Measurements from ENCODE around the gene GLYR1. TPM values are rescaled to one million over a fixed set of nuclear protein-coding genes. Genes with fewer than 3 reads are reported as not detected.

GLYR1 gene
- total RNA-seq, 1 experiment from 2014 or later: 111 TPM

DNA sequence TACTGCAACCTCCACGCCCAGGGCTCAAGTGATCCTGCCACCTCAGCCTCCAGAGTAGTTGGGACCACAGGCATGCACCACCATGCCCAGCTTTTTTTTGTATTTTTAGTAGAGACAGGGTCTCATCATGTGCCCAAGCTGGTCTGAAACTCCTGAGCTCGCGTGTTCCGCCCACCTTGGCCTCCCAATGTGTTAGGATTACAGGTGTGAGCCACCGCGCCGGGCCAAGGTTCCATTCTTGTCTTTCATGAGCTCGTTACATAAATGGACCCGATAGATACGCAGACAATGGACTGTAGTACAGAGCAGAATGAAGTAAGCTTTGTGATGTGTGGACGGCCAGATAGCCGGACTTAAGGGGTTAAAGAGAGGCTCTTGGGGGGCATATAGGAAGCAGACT, 19.5 kb upstream of the GLYR1 start:
- H3K27ac ChIP-seq (ENCODE audit: low read length): no peak overlapping the region
- no TSS peak for BruUV-seq (replicated peaks)
- ChIA-PET CTCF (interaction anchor here (0.6 kb wide), 1 partner anchor 15 kb away, joined by 4 read pairs; no protein-coding TSS in a partner anchor), POLR2A (no interaction called here)
- ATAC-seq: no peak
- H3K36me3 ChIP-seq (ENCODE audit: control insufficient read depth, insufficient read depth, low read length): peaks cover 10% of the 10 kb centered on the region
- TF ChIP-seq SIN3A (IDR thresholded peaks at IDR 0.05; ENCODE audit: borderline replicate concordance, insufficient read depth, low read depth, low read length): no peak
- TF ChIP-seq REST (IDR thresholded peaks at IDR 0.05; ENCODE audit: insufficient read depth in 1 of 2, low read depth in 2 of 2, low read length in 1 of 2): no peak
- TF ChIP-seq POLR2AphosphoS5 (IDR thresholded peaks at IDR 0.05; ENCODE audit: low read depth, low read length): no peak
- no peak for TF ChIP-seq CTCF (IDR thresholded peaks at IDR 0.05)
- TF ChIP-seq TCF7L2 (IDR thresholded peaks at IDR 0.05; ENCODE audit: low read depth, low read length): no peak
- H3K4me3 ChIP-seq (ENCODE audit: low read depth in 2 of 2, low read length in 2 of 2): no peak overlapping the region
- no peaks in the 10 kb centered on the region for H3K27me3 ChIP-seq (ENCODE audit: control insufficient read depth, insufficient read depth, low read length)
- intact Hi-C loops (cut with micrococcal nuclease; ENCODE audit: unreplicated experiment) (no loop called here), in situ Hi-C loops (cut with HindIII; ENCODE audit: low pct_unique_long_range_greater_than_20kb, low sequenced_read_pairs) (loop anchor here (10.0 kb wide), 1 partner anchor 52 kb away; no protein-coding TSS in a partner anchor)
- no peak for DNase-seq (ENCODE audit: low read depth, low spot score)
- H3K9me3 ChIP-seq (ENCODE audit: control insufficient read depth, insufficient read depth, low read depth, low read length): no peaks in the 10 kb centered on the region
- no peaks in the 10 kb centered on the region; the same call in 1 of the 2 replicates for H3K4me1 ChIP-seq (ENCODE audit: control insufficient read depth, insufficient read depth, low read length)

GRCh38 chr16:4865231-4865860, 18.3 kb upstream of the GLYR1 start:
- no peak overlapping the region for H3K4me3 ChIP-seq (ENCODE audit: low read depth in 2 of 2, low read length in 2 of 2)
- TF ChIP-seq SIN3A (IDR thresholded peaks at IDR 0.05; ENCODE audit: borderline replicate concordance, insufficient read depth, low read depth, low read length): no peak
- no peak for TF ChIP-seq POLR2AphosphoS5 (IDR thresholded peaks at IDR 0.05; ENCODE audit: low read depth, low read length)
- no peak for TF ChIP-seq CTCF (IDR thresholded peaks at IDR 0.05)
- TF ChIP-seq TCF7L2 (IDR thresholded peaks at IDR 0.05; ENCODE audit: low read depth, low read length): no peak
- TF ChIP-seq REST (IDR thresholded peaks at IDR 0.05; ENCODE audit: insufficient read depth in 1 of 2, low read depth in 2 of 2, low read length in 1 of 2): no peak
- ATAC-seq: no peak
- no peak for DNase-seq (ENCODE audit: low read depth, low spot score)
- no TSS peak for BruUV-seq (replicated peaks)
- no peaks in the 10 kb centered on the region for H3K27me3 ChIP-seq (ENCODE audit: control insufficient read depth, insufficient read depth, low read length)
- CTCF ChIA-PET: no interaction called here
- no peak overlapping the region for H3K27ac ChIP-seq (ENCODE audit: low read length)
- H3K9me3 ChIP-seq (ENCODE audit: control insufficient read depth, insufficient read depth, low read depth, low read length): no peaks in the 10 kb centered on the region
- intact Hi-C loops (cut with micrococcal nuclease; ENCODE audit: unreplicated experiment): no loop called here
- in situ Hi-C loops (cut with HindIII; ENCODE audit: low pct_unique_long_range_greater_than_20kb, low sequenced_read_pairs): loop anchor here (10.0 kb wide), 1 partner anchor 51 kb away; no protein-coding TSS in a partner anchor
- POLR2A ChIA-PET: no interaction called here
- peaks cover 13% of the 10 kb centered on the region; the same call in 1 of the 2 replicates for H3K36me3 ChIP-seq (ENCODE audit: control insufficient read depth, insufficient read depth, low read length)
- no peaks in the 10 kb centered on the region; the same call in 1 of the 2 replicates for H3K4me1 ChIP-seq (ENCODE audit: control insufficient read depth, insufficient read depth, low read length)
